HG03196 (cell line): ENCODE data around the gene LSM14A.
"Not testable (repeated sequence)": the region's sequence is repeated elsewhere in the genome, so short reads cannot be mapped to it uniquely, and the experiment has no call there.

ENCODE experiments used
- ATAC-seq: cut with Tn5 transposase; IDR thresholded peaks from one replicate; pipeline ENCODE4 v1.9.1; 2021; ENCODE audit not compliant: unreplicated experiment

Gene LSM14A

DNA sequence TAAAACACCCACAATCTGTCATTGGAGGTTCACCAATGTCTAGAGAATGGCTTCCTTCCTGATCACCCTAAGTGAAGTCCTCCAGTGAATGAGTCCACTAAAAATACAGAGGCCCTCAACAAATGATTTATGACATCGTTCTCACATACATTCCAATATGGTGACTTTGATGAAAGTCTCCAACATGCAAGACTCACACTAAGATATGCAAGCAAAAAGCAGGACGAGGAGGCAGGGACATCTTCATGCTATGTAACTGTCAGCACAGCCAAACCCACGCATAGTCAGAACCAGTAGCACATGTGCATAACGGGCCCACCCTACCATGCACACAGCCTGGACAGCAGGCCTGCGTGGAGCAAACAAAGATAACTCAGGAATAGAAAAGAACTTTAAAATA is 16.6 kb upstream of the LSM14A start:
- ATAC-seq = no peak

DNA sequence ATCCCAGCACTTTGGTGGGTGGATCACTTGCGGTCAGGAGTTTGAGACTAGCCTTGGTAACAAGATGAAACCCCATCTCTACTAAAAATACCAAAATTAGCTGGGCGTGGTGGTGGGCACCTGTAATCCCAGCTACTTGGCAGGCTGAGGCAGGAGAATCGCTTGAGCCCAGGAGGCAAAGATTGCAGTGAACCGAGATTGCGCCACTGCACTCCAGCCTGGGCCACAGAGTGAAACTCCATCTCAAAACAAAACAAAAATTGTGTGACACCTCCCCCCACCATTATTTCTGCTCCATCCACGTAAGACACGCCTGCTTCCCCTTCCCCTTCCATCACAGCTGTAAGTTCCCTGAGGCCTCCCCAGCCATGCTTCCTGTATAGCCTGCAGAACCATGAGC is 13.3 kb upstream of the LSM14A start:
- ATAC-seq = not testable (repeated sequence)

DNA sequence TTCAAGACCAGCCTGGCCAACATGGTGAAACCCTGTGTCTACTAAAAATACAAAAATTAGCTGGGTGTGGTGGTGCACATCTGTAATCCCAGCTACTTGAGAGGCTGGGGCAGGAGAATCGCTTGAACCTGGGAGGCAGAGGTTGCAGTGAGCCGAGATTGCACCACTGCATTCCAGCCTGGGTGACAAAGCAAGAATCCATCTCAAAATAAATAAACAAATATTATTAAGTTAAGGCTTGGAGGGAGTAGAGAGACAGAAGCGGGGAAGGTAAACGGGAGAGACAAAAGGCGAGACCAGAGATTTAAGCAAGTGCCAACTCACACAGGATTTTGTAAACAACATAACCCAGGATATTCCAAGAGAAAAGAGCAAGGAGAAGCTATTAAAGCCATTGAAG is 12.8 kb upstream of the LSM14A start:
- ATAC-seq = not testable (repeated sequence)

DNA sequence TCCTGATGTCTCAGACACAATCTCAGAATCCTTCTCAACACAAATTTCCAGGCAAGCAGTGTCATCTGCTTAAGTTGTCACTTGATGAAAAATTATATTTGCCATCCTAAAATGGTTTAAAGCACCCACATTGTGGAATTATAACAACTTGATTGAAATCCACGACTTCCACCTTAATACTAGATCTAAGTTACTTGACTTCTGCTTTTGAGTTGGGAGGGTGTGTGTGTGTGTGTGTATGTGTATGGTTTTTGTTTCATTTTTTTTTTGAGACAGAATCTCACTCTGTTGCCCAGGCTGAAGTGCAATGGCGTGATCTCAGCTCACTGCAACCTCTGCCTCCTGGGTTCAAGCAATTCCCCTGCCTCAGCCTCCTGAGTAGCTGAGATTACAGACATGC is 10.4 kb upstream of the LSM14A start:
- ATAC-seq = not testable (repeated sequence)

DNA sequence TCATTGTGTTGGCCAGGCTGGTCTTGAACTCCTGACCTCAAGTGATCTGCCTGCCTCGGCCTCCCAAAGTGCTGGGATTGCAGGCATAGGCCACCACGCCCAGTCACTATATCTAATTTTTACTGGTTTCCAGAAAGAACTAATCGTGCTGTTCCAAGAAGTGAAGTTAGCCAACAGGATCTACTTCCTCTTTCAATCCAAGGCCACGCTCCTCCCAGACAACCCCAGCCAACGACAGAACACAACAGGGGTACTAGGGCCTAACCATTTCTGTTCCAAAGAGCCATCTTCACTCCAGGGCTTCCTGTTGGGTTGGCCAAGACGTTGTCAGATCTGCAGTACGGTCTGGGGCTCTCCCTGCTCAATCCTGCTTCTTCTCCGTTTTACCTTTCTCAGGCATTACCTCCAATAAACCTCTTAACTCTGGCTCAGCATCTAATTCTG is 7.0 kb upstream of the LSM14A start:
- no peak for ATAC-seq

DNA sequence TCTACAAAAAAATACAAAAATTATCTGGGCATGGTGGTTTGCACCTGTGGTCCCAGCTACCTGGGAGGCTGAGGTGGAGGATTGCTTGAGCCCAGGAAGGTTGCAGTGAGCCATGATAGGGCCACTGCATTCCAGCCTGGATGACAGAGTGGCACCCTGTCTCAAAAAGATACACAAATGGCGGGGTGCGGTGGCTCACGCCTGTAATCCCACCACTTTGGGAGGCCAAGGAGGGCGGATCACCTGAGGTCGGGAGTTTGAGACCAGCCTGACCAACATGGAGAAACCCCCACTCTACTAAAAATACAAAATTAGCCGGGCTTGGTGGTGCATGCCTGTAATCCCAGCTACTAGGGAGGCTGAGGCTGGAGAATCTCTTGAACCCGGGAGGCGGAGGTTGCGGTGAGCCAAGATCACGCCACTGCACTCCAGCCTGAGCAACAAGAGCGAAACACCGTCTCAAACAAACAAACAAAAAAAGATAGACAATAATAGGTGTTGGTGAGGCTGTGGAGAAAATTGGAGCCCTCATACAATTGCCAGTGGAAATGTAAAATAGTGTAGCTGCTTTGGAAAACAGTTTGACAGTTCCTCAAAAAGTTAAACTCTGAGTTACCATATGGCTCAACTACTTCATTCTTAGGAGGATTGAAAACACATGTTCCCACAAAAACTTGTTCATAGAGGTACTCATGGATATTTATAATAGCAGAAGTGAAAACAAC is 2.7 kb upstream of the LSM14A start:
- ATAC-seq = not testable (repeated sequence)

DNA sequence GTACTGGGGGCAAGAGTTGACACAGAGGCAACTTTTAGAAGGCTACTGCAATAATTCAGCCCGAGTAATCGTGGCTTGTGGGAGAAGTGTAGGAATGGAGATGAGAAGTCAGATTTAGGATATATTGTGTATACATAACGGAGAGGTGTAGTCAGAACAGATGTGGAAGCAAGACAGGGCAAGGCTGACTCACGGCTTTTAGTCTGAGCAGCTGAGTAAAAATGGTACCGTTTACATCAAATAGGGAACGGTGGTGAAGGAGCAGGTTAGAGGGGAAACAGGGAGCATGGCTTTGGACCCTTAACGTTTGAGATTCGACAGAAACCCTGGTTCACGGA is 796 bp upstream of the LSM14A start:
- peak; percentile 19 for ATAC-seq

DNA sequence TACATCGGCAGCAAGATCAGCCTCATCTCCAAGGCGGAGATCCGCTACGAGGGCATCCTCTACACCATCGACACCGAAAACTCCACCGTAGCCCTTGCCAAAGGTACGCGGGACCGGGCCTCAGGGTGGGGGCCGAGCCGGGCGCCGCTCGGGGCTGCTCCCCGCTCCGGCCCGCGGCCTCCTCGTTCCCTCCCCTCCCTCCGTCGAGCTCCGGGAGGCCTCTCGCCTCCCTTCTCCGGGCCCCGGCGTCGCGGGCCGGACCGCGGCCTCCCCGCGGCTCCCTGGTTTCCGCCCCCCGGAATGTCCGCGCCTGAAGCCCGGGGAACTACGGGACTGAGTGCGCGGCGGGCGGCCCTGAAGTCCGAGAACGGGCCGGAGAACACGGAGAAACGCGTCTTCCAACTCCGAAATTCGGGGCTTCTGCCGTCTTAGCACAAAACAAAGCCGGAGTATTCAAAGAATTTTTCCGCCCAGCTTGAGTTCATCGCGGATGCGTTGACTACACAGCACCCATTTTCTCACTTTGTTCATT is 423 bp downstream of the LSM14A start:
- peak; percentile 11 for ATAC-seq

DNA sequence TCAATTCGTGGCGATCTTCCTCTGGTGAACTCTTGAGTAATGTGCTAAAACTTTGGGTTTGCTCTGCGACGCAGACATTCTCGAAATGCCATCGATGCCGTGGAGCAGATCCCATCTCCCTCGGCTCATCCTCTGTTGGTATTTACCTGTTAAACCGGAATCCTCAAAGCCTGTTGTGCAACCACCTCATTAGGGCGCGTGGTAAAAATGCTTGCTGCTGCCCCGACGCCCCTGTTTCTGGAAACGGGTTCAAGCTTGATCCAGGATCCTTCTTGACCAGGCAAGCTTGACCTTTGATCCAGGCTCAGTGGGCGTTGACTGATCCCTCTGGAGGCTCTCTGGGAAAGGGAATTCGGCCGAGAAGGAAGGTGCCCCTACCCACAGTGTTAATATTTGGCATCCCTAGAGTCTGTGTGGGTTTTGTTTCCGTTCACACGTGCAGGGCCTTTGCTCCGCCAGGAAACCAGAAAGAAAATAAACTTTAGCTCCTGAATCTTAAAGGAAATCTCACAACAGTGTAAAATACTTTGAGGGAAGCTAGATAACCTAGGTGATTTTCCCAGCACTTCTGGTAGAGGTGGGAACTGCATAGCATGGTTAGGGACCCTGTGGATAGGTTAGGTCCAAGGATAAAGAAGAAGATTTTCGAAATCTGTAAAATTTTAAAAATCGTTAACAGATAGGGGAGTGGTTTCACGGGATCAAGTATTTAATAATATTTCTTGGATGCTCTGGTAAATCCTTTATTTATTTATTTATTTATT is 1.1 kb downstream of the LSM14A start:
- ATAC-seq = no peak

DNA sequence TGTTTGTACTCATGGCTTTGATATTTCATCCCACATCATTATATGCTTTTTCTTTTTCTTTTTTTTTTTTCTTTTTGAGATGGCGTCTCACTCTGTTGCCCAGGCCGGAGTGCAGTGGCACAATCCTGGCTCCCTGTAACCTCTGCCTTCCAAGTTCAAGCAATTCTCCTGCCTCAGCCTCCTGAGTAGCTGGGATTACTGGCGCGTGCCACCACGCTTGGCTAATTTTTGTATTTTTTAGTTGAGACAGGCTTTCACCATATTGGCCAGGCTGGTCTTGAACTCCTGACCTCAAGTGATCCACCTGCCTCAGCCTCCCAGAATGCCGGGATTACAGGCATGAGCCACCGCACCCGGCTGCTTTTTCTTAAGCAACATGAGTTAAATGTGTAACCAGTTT is 2.9 kb downstream of the LSM14A start:
- not testable (repeated sequence) for ATAC-seq

DNA sequence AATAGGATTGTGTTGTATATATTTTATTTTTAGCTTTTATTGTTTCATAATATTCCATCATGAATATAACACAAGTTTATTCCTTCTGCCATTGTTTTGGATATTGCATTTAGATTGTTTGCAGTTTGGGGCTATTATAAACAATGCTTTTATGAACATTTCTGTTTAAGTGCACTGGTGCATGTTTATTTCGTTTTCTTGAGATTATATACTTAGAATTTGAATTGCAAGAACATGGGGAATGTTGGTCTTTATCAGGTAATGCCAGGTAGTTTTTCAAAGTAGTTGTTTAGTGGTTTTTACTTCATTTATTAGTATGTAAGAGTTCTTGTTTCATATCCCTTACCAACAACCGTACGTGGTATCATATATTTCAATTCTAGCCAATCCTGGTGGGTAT is 4.3 kb downstream of the LSM14A start:
- no peak for ATAC-seq

DNA sequence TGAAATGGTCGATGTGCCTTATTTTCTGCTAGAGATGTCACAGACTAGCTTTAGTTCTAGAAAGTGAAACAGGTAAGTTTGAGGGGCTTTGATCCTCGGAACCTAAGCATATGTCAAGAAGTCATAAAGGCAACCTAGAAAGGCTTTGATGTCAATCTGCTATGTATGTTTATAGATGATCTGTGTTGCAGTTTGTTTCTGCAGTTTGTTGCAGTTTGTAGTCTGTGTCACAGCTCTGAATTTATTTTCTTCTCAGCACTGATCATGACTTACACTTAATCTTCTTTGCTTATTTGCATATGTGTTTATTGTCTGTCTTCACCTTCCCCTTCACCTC is 5.9 kb downstream of the LSM14A start:
- ATAC-seq = no peak

DNA sequence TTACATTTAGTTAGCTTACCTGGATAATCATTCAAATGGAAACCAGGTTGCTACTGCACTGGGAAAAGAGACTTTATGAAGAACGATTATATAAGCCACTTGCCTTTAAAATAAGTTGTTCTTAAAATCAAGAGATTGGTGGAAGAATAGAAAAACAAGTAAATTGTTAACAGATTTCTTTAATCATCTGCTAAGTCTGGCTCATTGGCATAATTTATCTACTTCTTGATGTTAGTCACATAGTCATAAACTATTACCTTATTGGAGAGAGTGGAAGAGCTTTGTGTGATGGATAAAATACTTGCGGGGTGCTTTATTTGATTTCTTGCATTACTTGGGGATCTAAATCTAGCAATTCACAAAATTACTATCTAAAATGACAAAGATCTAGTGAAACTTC is 6.8 kb downstream of the LSM14A start:
- no peak for ATAC-seq

DNA sequence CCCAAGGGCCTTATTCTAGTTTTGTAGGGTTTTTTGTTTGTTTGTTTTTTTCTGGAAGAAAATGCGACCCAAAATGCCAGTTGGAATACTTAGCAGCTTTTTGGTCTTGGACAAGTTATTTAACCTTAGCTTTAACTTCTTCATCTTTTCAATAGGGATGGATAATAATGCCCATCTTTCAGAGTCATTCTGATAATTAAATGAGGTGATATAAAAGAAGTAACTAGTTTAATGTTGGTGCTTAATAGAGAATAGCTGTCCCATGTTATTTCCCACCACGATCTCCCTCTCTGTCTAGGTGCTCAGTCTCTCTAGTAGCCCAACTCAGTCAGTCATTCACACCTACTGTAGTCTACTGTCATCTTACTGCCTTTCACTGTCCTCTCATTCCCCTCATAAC is 8.0 kb downstream of the LSM14A start:
- ATAC-seq = no peak

DNA sequence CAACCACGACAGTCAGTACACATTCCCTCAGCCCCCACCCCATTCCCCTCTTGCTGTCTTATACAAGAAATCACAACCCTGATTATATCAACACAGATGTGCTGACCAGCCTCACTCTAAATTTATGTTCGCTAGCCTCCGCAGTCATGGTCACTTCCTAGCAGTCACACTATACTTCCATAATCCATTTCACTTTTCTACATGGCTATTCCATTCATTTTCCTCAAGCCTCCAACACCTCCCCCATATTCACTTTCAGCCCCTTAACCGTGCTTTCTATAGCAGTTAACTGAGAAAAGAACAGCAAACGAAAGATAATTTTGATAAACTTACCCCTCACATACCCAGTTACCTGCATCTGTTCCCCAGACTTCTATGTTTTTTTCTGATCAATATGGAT is 8.4 kb downstream of the LSM14A start:
- ATAC-seq = no peak

DNA sequence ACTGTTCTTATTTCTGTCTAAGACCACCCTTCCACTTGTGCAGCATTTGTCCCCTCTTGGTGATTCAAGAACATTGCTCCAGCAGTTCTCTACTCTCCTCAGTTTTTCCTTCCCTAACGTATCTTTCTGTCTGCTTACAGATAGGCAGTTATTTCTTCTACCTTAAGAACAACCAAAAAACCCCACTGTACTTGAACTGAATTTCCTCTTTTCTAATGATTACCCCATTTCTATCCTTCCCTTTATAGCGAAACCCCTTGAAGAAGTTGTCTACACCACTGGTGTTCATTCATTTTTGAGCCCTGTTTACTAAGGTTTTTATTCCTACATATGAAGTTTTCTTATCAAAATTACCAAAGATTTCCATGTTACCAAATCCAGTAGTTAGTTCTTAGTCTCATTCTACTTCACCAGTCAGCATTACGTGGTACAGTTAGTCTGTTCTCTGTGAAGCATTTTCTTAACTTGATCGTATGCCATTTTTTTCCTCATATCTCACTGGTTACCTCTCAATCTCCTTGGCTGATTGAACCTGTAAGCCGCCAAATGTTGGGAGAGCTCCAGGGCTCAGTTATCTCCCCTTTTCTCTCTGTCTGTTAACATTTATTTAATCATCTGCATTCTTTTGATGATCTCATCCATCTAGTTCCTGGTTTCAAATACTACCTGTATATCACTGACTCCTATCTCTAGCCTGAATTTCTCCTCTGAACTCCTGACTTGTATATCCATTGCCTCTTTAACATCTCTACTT is 9.0 kb downstream of the LSM14A start:
- ATAC-seq = no peak

DNA sequence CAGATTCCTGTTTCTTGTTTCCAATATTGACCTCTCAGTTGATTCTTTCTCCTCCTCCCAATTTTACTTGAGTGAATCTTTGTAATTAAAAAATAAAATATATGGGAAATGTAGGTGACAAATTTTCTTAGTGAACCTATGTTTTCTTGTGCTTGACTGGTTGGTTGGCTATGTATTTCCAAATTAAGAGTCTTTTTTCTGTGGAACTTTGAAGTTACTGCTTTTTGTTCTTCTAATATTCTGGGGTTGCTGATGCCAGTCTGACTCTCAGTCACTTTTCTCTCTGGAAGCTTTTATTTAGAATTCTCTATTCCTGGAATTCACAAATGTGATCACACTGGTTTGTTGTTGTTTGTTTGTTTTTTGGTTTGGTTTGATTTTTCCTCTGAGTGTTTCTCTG is 9.8 kb downstream of the LSM14A start:
- no peak for ATAC-seq

DNA sequence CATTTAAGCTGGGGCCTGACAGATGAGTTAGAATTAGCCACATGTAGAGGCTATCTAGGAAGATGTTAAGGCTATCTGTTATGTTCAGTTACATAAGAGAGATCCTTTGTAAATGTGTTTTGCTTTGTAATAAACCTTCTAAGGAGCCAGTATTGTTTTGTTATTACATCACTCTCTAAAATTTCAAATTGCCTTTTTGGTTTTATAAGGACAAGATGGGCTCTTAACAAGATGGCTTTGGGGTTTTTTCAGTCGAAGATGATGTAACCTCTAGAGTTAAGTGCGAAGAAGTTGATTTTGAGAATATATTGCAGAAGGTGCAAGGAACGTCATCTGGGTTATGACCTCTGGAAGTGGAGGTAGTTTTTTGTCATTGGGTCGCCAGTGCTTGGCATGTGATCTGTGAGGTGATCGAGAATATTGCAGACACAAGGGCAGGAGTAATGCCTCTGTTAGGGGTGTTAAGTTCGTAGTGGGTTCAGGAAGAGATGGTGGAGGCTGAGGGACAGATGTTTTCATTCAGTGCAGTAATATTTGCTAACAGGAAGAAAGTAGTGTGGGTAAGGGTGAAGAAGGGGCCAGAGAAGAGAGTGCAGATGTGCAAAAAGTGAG is 12.7 kb downstream of the LSM14A start:
- ATAC-seq = no peak

DNA sequence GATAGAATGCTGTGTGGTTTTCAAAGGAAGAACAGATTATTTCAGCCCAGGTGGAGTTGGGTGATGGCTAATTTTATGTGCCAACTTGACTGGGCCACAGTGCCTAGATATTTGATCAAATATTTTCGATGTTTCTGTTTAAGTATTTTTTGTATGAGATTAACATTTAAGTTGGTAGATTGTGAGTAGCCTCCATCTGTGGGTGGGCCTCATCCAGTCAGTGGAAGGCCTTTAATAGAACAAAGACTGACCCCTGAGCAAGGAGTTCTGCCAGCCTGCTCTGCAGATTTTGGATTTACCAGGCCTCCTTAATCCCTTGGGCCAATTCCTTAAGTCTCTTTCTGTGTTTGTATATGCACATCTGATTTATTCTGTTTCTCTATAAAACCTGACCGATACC is 13.9 kb downstream of the LSM14A start:
- no peak for ATAC-seq

DNA sequence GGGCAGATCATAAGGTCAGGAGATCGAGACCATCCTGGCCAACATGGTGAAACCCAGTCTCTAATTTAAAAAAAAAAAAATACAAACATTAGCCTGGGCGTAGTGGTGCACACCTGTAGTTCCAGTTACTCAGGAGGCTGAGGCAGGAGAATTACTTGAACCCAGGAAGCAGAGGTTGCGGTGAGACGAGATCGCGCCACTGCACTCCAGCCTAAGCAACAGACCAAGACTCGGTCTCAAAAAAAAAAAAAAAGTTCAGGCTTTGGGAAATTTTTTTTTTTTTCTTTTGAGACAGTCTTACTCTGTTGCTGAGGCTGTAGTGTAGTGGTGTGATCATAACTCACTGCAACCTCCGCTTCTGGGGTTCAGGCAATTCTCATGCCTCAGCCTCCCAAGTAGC is 14.7 kb downstream of the LSM14A start:
- no peak for ATAC-seq

DNA sequence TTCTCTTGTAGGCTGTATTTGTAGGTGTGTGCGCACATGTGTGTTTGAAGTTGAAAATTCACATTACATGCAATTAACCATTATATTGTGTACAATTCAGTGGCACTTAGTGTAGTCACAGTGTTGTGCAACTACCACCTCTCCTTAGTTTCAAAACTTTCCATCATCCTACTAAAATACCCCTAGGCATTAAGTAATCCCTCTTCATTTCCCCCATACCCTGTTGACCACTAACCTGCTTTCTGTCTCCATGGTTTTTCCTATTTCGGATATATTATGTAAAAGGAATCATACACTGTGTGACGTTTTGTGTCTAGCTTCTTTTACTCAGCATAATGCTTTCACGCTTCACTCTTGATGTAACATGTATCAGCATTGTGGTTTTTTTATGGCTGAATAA is 16.1 kb downstream of the LSM14A start:
- ATAC-seq = no peak
